Transverse colon (tissue), 3 donors: ENCODE data around the gene SEC31B.

Source experiments
- POLR2A ChIP-seq: fragments of 450-650 bp; IDR thresholded peaks from one replicate; pipeline ENCODE4 v1.6.1; 2016; ENCODE audit warnings: antibody characterized with exemption, mild to moderate bottlenecking, moderate library complexity
- TF ChIP-seq, protein P1 (sequence below), 5 experiments: fragments of 200-600 bp in 3 of 5; fragments of 450-650 bp in 2 of 5; sonication (generic) in 3 of 5; IDR thresholded peaks; 1 replicate in 2 of 5; 2 replicates in 3 of 5; pipeline ENCODE4 v1.5.1; 2016 to 2017; ENCODE audit warnings: antibody characterized with exemption in 5 of 5, inconsistent platforms in 3 of 5, mild to moderate bottlenecking in 2 of 5, moderate library complexity in 1 of 5

DNA sequence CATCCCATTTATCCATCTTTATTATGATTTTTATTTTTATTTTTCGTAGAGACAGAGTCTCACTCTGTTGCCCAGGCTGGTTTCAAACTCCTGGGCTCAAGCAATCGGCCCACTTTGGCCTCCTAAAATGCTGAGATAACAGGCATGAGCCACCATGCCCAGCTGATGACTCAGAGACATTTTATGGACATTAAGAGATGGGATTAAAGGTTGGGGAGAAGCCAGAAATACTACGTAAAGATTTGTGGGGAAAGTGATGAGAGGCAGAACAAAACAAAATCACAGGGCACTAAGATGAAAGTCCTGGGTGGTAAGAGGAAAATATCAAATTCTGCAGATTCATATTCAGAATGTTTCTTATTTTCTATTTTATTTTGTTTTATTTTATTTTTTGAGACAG, 49.3 kb downstream of the SEC31B start:
- TF ChIP-seq, protein P1, sequence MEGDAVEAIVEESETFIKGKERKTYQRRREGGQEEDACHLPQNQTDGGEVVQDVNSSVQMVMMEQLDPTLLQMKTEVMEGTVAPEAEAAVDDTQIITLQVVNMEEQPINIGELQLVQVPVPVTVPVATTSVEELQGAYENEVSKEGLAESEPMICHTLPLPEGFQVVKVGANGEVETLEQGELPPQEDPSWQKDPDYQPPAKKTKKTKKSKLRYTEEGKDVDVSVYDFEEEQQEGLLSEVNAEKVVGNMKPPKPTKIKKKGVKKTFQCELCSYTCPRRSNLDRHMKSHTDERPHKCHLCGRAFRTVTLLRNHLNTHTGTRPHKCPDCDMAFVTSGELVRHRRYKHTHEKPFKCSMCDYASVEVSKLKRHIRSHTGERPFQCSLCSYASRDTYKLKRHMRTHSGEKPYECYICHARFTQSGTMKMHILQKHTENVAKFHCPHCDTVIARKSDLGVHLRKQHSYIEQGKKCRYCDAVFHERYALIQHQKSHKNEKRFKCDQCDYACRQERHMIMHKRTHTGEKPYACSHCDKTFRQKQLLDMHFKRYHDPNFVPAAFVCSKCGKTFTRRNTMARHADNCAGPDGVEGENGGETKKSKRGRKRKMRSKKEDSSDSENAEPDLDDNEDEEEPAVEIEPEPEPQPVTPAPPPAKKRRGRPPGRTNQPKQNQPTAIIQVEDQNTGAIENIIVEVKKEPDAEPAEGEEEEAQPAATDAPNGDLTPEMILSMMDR (IDR thresholded peaks at IDR 0.05): no peak
- no peak for TF ChIP-seq POLR2A
